Esophagus squamous epithelium (tissue), 5 donors: Measurements from ENCODE around the gene CCDC68. TPM values are rescaled to one million over a fixed set of nuclear protein-coding genes. Genes with fewer than 3 reads are reported as not detected.

Experiments used
- DNase-seq: peaks from one replicate; lab custom pipeline; 2025; lab: John Stamatoyannopoulos, UW
- H3K27ac ChIP-seq, 4 donors: fragments of 200-600 bp; sonication (generic); one replicate each; pipeline ENCODE4 v1.5.1; 2016 to 2019; ENCODE audit warnings: mild to moderate bottlenecking in 1 of 4
- H3K27me3 ChIP-seq, 4 donors: fragments of 200-600 bp; sonication (generic); 1 replicate in 3 of 4; 2 replicates in 1 of 4; pipeline versions ENCODE4 v1.5.1 to v1.6.0; 2017 to 2021; ENCODE audit warnings: antibody characterized with exemption in 1 of 4
- H3K36me3 ChIP-seq, 3 donors: fragments of 200-600 bp; sonication (generic); one replicate each; pipeline ENCODE4 v1.5.1; 2016 to 2019
- H3K4me1 ChIP-seq, 3 donors: fragments of 200-600 bp; sonication (generic); one replicate each; pipeline ENCODE4 v1.5.1; 2017 to 2019
- H3K4me3 ChIP-seq, 4 donors: fragments of 200-600 bp; sonication (generic); 1 replicate in 3 of 4; 2 replicates in 1 of 4; pipeline ENCODE4 v1.5.1; 2016 to 2019; ENCODE audit warnings: mild to moderate bottlenecking in 2 of 4, moderate library complexity in 1 of 4
- H3K9me3 ChIP-seq, 3 donors: fragments of 200-600 bp; sonication (generic); one replicate each; pipeline ENCODE4 v1.5.1; 2016 to 2019
- POLR2A ChIP-seq, 4 donors: fragments of 450-650 bp; IDR thresholded peaks; one replicate each; pipeline ENCODE4 v1.6.1; 2017; ENCODE audit warnings: antibody characterized with exemption in 4 of 4, mild to moderate bottlenecking in 4 of 4, moderate library complexity in 3 of 4
- WGBS, 2 donors: methylation state at CpG; one replicate each; pipeline ENCODE4 v1.1.5; 2018; 5-methylcytosine and 5-hydroxymethylcytosine counted together
- intact Hi-C: fragments of 100-400 bp; cut with DNase I; formaldehyde crosslinking; loops from one replicate; pipeline ENCODE4 v1.15.0; 2022
- total RNA-seq, 4 donors: library from RNA; depleted of rRNA; stranded (reverse); fragments of >200 nt; gene quantifications; one replicate each; pipeline ENCODE4 v1.1.0, GENCODE V29; 2016
- TF ChIP-seq, protein P1 (sequence below), 6 experiments: fragments of 450-650 bp in 4 of 6; fragments of 200-600 bp in 2 of 6; sonication (generic) in 2 of 6; IDR thresholded peaks; one replicate each; pipeline ENCODE4 v1.5.1; 2016 to 2019; ENCODE audit warnings: antibody characterized with exemption in 6 of 6, mild to moderate bottlenecking in 4 of 6, moderate library complexity in 4 of 6
- donor health status: DM: yes; HTN: yes; CAD: no.

The CCDC68 gene
- total RNA-seq, 4 donors from 2014 or later = 0.11 to 5.1 (median 2.7) TPM

DNA sequence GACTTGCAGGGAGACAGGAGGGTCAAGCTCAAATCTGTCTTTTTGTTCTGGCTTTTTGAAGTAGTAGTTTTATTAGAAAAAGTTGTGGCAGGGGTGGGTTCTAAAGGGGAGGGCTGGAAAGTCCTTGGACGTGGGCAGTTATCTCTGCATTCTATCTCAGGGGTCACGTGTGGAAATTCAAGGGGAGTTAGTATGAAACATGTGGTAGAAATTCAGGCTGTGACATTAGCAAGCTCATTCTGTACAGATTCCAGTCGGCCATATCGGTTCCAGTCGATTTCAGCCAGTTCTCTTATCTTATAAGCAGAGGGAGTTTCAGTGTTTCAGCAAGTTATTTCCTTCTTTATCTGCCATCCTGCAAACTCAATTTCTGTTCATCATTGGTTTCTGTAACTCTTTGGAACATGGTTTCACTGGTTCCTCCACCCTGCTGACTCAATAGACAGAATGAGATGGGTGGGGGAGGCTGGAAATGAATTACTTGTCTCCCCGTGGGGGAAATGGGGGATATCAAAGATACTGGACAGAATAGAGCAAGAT is 78.0 kb downstream of the CCDC68 start:
- Histone ChIP-seq H3K4me1 (no peaks in the 10 kb centered on the region), H3K27me3 (no peaks in the 10 kb centered on the region), H3K4me3 (no peak overlapping the region), H3K27ac (no peak overlapping the region), H3K9me3 (no peaks in the 10 kb centered on the region), H3K36me3 (peaks cover 0 to 36% (median 0%) of the 10 kb centered on the region in 3 donors)
- DNase-seq = no peak
- intact Hi-C loops = no loop called here
- WGBS, 2 donors = 86 to 88% methylated on average over 5 to 6 of the region's 6 CpGs
- TF ChIP-seq, protein P1, sequence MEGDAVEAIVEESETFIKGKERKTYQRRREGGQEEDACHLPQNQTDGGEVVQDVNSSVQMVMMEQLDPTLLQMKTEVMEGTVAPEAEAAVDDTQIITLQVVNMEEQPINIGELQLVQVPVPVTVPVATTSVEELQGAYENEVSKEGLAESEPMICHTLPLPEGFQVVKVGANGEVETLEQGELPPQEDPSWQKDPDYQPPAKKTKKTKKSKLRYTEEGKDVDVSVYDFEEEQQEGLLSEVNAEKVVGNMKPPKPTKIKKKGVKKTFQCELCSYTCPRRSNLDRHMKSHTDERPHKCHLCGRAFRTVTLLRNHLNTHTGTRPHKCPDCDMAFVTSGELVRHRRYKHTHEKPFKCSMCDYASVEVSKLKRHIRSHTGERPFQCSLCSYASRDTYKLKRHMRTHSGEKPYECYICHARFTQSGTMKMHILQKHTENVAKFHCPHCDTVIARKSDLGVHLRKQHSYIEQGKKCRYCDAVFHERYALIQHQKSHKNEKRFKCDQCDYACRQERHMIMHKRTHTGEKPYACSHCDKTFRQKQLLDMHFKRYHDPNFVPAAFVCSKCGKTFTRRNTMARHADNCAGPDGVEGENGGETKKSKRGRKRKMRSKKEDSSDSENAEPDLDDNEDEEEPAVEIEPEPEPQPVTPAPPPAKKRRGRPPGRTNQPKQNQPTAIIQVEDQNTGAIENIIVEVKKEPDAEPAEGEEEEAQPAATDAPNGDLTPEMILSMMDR (IDR thresholded peaks at IDR 0.05) = no peak
- no peak for TF ChIP-seq POLR2A (IDR thresholded peaks at IDR 0.05)

DNA sequence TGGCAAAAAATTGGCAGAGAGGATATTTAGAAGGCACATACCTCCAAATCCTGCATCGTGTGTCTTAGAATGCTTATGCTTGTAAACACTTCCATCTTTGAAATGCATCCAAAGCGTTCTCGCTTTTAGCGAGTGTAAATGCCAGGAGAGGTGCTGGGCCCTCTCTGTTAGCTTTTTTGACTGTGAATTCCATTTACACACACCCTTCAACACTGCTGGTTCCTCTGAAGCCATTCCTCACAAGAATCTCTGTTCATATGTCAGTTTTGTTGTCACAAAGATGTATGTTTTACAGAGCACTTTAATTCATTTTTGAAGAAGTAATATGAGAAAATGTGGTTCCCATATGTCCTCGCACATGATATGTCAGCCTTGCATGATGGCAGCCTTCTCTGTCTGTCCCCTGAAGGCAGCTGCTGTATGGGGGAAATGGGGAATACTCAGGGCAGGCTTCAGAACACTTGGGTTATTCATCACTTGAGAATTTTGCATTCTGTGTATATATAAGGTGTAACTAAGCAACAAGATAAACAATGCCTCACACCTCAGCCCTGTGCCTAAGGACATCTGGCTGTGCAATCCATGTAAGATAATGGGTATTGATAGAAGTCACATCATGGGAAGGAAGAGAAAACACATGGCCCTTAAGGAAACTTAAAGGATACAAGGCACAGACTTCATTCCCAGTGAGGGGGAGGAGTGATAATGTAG is 78.7 kb downstream of the CCDC68 start:
- H3K27ac ChIP-seq = no peak overlapping the region
- TF ChIP-seq, protein P1 (IDR thresholded peaks at IDR 0.05) = no peak
- no peak for TF ChIP-seq POLR2A (IDR thresholded peaks at IDR 0.05)
- H3K4me1 ChIP-seq = no peaks in the 10 kb centered on the region

DNA sequence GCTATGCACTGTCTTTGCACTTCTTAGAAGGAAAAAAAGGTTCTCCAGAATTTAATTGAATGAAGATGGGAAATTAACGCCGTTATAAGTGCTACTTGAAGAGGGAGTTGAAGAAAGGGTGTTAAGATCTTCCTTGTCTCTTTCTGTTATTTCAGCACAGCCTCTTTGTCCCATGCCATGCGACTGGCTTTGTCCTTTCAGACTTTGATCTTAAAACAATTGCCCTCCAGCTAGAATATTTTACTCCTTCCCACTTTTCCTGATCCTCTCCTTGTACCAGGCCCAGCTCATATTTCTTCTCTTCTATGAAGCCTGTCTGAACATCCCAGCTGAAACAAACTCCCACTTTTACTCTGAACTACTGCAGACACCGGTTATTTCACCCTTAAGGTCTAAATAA is 79.6 kb downstream of the CCDC68 start:
- H3K4me1 ChIP-seq = no peaks in the 10 kb centered on the region
- no peaks in the 10 kb centered on the region for H3K27me3 ChIP-seq
- intact Hi-C loops = no loop called here
- peaks cover 0 to 20% (median 0%) of the 10 kb centered on the region in 3 donors for H3K36me3 ChIP-seq
- no peak for DNase-seq
- H3K27ac ChIP-seq = no peak overlapping the region
- no peaks in the 10 kb centered on the region for H3K9me3 ChIP-seq
- WGBS, 2 donors = 65 to 70% methylated on average over 4 of the region's 4 CpGs
- TF ChIP-seq POLR2A (IDR thresholded peaks at IDR 0.05) = no peak
- TF ChIP-seq, protein P1 (IDR thresholded peaks at IDR 0.05) = no peak
- H3K4me3 ChIP-seq = no peak overlapping the region

More for the DNA sequence above, 78.7 kb downstream of the CCDC68 start:
- 66 to 81% methylated on average over 5 of the region's 5 CpGs for WGBS, 2 donors
- no peaks in the 10 kb centered on the region for H3K9me3 ChIP-seq
- intact Hi-C loops = no loop called here
- DNase-seq = no peak
- no peaks in the 10 kb centered on the region for H3K27me3 ChIP-seq
- H3K4me3 ChIP-seq = no peak overlapping the region
- H3K36me3 ChIP-seq = peaks cover 0 to 29% (median 0%) of the 10 kb centered on the region in 3 donors

GRCh38 chr18:54878659-54879358 is 80.5 kb downstream of the CCDC68 start:
- Histone ChIP-seq H3K36me3 (peaks cover 0 to 13% (median 0%) of the 10 kb centered on the region in 3 donors), H3K4me1 (peaks cover 0 to 6% (median 0%) of the 10 kb centered on the region in 3 donors), H3K27ac (no peak overlapping the region), H3K4me3 (no peak overlapping the region), H3K27me3 (no peaks in the 10 kb centered on the region), H3K9me3 (no peaks in the 10 kb centered on the region)
- no peak for DNase-seq
- 67 to 69% methylated on average over 3 of the region's 3 CpGs for WGBS, 2 donors
- TF ChIP-seq, protein P1 (IDR thresholded peaks at IDR 0.05) = no peak
- TF ChIP-seq POLR2A (IDR thresholded peaks at IDR 0.05) = no peak
- intact Hi-C loops = no loop called here

- no peak for DNase-seq
- 67 to 84% methylated on average over 2 of the region's 2 CpGs for WGBS, 2 donors
- Histone ChIP-seq H3K9me3 (no peaks in the 10 kb centered on the region), H3K4me1 (peaks cover 0 to 12% (median 0%) of the 10 kb centered on the region in 3 donors), H3K4me3 (no peak overlapping the region), H3K27me3 (no peaks in the 10 kb centered on the region), H3K36me3 (peaks cover 0 to 13% (median 0%) of the 10 kb centered on the region in 3 donors), H3K27ac (no peak overlapping the region)
- TF ChIP-seq, protein P1 (IDR thresholded peaks at IDR 0.05) = no peak
- no peak for TF ChIP-seq POLR2A (IDR thresholded peaks at IDR 0.05)
- intact Hi-C loops = no loop called here
Observed at GRCh38 chr18:54878159-54878622, 81.1 kb downstream of the CCDC68 start.
